Bronchial epithelial cell (primary cell): ENCODE results near the gene ACSM2A. TPM values are rescaled to one million over a fixed set of nuclear protein-coding genes. Genes with fewer than 3 reads are reported as not detected.
"Not testable (repeated sequence)": the region's sequence is repeated elsewhere in the genome, so short reads cannot be mapped to it uniquely, and the experiment has no call there.

Experiments used
- DNase-seq: peaks from one replicate; pipeline ENCODE4 v3.0.0-alpha.2; 2010; ENCODE audit warnings: low read depth
- FAIRE-seq: peaks from 2 replicates; lab custom pipeline; 2011; peaks lifted over from hg19 to GRCh38; lab: Jason Lieb, UNC
- H3K27me3 ChIP-seq: 2 replicates; pipeline ENCODE4 v1.5.1; 2011; ENCODE audit warnings: low read length; ENCODE audit not compliant: control insufficient read depth, insufficient read depth
- H3K36me3 ChIP-seq: 2 replicates; pipeline ENCODE4 v1.5.1; 2011; ENCODE audit warnings: low read length; ENCODE audit not compliant: control insufficient read depth, insufficient read depth
- H3K4me3 ChIP-seq: 2 replicates; pipeline ENCODE4 v1.5.1; 2011; ENCODE audit warnings: mild to moderate bottlenecking, low read depth, low read length, control low read depth
- CTCF ChIP-seq: IDR thresholded peaks from 2 replicates; pipeline ENCODE4 v1.5.1; 2011; ENCODE audit warnings: mild to moderate bottlenecking, moderate library complexity, low read length, control low read depth, inconsistent platforms; ENCODE audit not compliant: insufficient read depth, severe bottlenecking
- total RNA-seq: library from RNA; depleted of rRNA; stranded (reverse); fragments of >200 nt; gene quantifications from 2 replicates; pipeline ENCODE4 v1.2.1, GENCODE V29; 2014

ACSM2A gene
- not detected in 2 replicates for total RNA-seq

GRCh38 chr16:20451364-20451763 lies at the start of gene ACSM2A:
Gene ACSM2A (plus strand): TSS chr16:20451521. CDS start chr16:20460115, 8,594 bp downstream.
- not testable (repeated sequence) for DNase-seq, FAIRE-seq, H3K36me3 ChIP-seq, H3K4me3 ChIP-seq, H3K27me3 ChIP-seq

GRCh38 chr16:20402651-20403050 lies 48.7 kb upstream of the ACSM2A start:
- Histone ChIP-seq H3K27me3 (no peaks in the 10 kb centered on the region), H3K4me3 (no peak overlapping the region), H3K36me3 (no peaks in the 10 kb centered on the region)
- DNase-seq (no peak), FAIRE-seq (no peak)
- TF ChIP-seq CTCF = no peak

- no peak within 1 kb of the TSS for H3K4me3 ChIP-seq
- no peak for TF ChIP-seq CTCF
- FAIRE-seq (no peak), DNase-seq (no peak)
- H3K36me3 ChIP-seq = no peaks in the 10 kb centered on the region
- no peaks in the 10 kb centered on the region for H3K27me3 ChIP-seq
Observed at GRCh38 chr16:20404637-20405036, 46.7 kb upstream of the ACSM2A start, which contains the start of gene PDILT. Gene PDILT (minus strand): TSS chr16:20404737. CDS start chr16:20399300, 5,437 bp downstream.

GRCh38 chr16:20409398-20410120 lies 41.8 kb upstream of the ACSM2A start, which contains the start of gene ACSM5:
Gene ACSM5 (plus strand): TSS chr16:20409534. CDS start chr16:20411485, 1,951 bp downstream.
- Histone ChIP-seq H3K4me3 (no peak within 1 kb of the TSS), H3K27me3 (no peaks in the 10 kb centered on the region), H3K36me3 (no peaks in the 10 kb centered on the region)
- no peak for FAIRE-seq
- TF ChIP-seq CTCF = no peak
- DNase-seq = no peak

GRCh38 chr16:20410121-20410723 lies 41.1 kb upstream of the ACSM2A start:
- Histone ChIP-seq H3K27me3 (no peaks in the 10 kb centered on the region), H3K36me3 (no peaks in the 10 kb centered on the region), H3K4me3 (no peak overlapping the region)
- FAIRE-seq (no peak), DNase-seq (no peak)
- no peak for TF ChIP-seq CTCF

GRCh38 chr16:20411055-20411454 lies 40.3 kb upstream of the ACSM2A start:
- Histone ChIP-seq H3K36me3 (no peaks in the 10 kb centered on the region), H3K4me3 (no peak overlapping the region), H3K27me3 (no peaks in the 10 kb centered on the region)
- DNase-seq (no peak), FAIRE-seq (peak; percentile 85)
- TF ChIP-seq CTCF = no peak
